Ishikawa (cell line): ENCODE results near the gene ISLR.

Experiments used
- CEBPB ChIP-seq: IDR thresholded peaks from 2 replicates; pipeline ENCODE4 v1.6.1; 2012
- CREB1 ChIP-seq: IDR thresholded peaks from 2 replicates; pipeline ENCODE4 v1.6.1; 2012; ENCODE audit warnings: low read depth
- EGR1 ChIP-seq: IDR thresholded peaks from 2 replicates; pipeline ENCODE4 v1.6.1; 2012
- EP300 ChIP-seq: IDR thresholded peaks from 2 replicates; pipeline ENCODE4 v1.6.1; 2012; ENCODE audit warnings: borderline replicate concordance
- FOXM1 ChIP-seq: IDR thresholded peaks from 2 replicates; pipeline ENCODE4 v1.6.1; 2012; ENCODE audit warnings: low read depth, borderline replicate concordance
- NFIC ChIP-seq: IDR thresholded peaks from 2 replicates; pipeline ENCODE4 v1.6.1; 2012
- RAD21 ChIP-seq: IDR thresholded peaks from 2 replicates; pipeline ENCODE4 v1.6.1; 2012; ENCODE audit warnings: low read depth
- TAF1 ChIP-seq: IDR thresholded peaks from 2 replicates; pipeline ENCODE4 v1.6.1; 2012; ENCODE audit warnings: low read depth, mild to moderate bottlenecking
- TCF12 ChIP-seq: IDR thresholded peaks from 2 replicates; pipeline ENCODE4 v1.6.1; 2012; ENCODE audit warnings: low read depth
- TEAD4 ChIP-seq: IDR thresholded peaks from 2 replicates; pipeline ENCODE4 v1.6.1; 2012
- USF1 ChIP-seq: IDR thresholded peaks from 2 replicates; pipeline ENCODE4 v1.6.1; 2012
- YY1 ChIP-seq: IDR thresholded peaks from 2 replicates; pipeline ENCODE4 v1.6.1; 2012; ENCODE audit warnings: low read depth
- ZBTB7A ChIP-seq: IDR thresholded peaks from 2 replicates; pipeline ENCODE4 v1.6.1; 2012; ENCODE audit warnings: low read depth
- TF ChIP-seq, protein P1 (sequence below): IDR thresholded peaks from 2 replicates; pipeline ENCODE4 v1.6.1; 2012; ENCODE audit warnings: low read depth, mild to moderate bottlenecking
- TF ChIP-seq, protein P2 (sequence below): IDR thresholded peaks from 2 replicates; pipeline ENCODE4 v1.6.1; 2012

The ISLR gene

DNA sequence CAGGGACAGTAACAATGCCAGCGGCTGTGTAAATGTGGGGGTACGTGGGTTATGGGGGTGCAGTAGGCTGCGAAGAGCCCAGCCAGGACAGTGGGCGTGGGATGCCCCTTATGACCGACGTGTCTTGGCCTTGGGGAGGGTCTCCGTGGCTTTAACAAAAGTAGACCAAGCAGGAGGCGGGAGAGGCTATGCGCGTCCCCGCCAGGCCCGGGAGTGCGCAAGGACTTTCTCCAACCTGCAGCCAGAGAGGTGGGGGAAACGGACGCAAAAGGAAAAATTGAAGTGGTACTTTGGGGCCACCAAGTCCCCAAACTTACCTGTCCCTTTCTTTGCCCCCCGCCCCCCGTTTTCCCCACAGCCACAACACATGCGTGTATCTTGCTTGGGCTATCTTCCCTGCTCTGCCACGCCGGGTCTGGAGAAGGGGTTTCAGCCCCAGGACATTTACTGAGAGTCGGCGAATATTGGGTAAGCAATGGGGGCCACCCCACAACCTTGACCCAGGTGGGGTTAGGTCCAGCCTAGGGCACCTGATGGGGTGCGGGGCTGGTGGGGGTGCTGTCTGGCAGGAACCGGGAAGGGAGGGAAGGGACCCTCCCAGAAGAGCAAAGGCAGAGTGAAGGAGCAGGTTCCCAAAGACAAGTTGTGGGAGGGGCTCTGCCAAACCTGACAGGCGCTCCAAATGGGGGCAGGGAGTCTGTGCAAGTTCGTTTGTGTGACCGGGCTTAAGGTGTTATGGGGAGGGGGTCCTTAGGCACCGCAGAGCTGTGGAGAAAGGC lies 42.5 kb upstream of the ISLR start:
- TF ChIP-seq CEBPB (no peak), EP300 (no peak), TCF12 (no peak), ZBTB7A (no peak), YY1 (no peak), USF1 (no peak), NFIC (no peak), CREB1 (no peak), TAF1 (no peak), RAD21 (no peak), EGR1 (no peak), TEAD4 (no peak), FOXM1 (no peak)
- TF ChIP-seq, protein P1, sequence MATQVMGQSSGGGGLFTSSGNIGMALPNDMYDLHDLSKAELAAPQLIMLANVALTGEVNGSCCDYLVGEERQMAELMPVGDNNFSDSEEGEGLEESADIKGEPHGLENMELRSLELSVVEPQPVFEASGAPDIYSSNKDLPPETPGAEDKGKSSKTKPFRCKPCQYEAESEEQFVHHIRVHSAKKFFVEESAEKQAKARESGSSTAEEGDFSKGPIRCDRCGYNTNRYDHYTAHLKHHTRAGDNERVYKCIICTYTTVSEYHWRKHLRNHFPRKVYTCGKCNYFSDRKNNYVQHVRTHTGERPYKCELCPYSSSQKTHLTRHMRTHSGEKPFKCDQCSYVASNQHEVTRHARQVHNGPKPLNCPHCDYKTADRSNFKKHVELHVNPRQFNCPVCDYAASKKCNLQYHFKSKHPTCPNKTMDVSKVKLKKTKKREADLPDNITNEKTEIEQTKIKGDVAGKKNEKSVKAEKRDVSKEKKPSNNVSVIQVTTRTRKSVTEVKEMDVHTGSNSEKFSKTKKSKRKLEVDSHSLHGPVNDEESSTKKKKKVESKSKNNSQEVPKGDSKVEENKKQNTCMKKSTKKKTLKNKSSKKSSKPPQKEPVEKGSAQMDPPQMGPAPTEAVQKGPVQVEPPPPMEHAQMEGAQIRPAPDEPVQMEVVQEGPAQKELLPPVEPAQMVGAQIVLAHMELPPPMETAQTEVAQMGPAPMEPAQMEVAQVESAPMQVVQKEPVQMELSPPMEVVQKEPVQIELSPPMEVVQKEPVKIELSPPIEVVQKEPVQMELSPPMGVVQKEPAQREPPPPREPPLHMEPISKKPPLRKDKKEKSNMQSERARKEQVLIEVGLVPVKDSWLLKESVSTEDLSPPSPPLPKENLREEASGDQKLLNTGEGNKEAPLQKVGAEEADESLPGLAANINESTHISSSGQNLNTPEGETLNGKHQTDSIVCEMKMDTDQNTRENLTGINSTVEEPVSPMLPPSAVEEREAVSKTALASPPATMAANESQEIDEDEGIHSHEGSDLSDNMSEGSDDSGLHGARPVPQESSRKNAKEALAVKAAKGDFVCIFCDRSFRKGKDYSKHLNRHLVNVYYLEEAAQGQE, result no peak
- TF ChIP-seq, protein P2, sequence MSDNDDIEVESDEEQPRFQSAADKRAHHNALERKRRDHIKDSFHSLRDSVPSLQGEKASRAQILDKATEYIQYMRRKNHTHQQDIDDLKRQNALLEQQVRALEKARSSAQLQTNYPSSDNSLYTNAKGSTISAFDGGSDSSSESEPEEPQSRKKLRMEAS, result no peak

GRCh38 chr15:74131628-74132413 lies 41.7 kb upstream of the ISLR start:
- TF ChIP-seq, protein P2, result no peak
- no peak for TF ChIP-seq CREB1
- TF ChIP-seq EGR1, result no peak
- no peak for TF ChIP-seq USF1
- no peak for TF ChIP-seq TEAD4
- TF ChIP-seq ZBTB7A, result no peak
- TF ChIP-seq EP300, result no peak
- TF ChIP-seq YY1, result no peak
- no peak for TF ChIP-seq CEBPB
- TF ChIP-seq RAD21, result no peak
- no peak for TF ChIP-seq NFIC
- no peak for TF ChIP-seq TCF12
- no peak for TF ChIP-seq TAF1
- no peak for TF ChIP-seq FOXM1
- TF ChIP-seq, protein P1, result no peak

DNA sequence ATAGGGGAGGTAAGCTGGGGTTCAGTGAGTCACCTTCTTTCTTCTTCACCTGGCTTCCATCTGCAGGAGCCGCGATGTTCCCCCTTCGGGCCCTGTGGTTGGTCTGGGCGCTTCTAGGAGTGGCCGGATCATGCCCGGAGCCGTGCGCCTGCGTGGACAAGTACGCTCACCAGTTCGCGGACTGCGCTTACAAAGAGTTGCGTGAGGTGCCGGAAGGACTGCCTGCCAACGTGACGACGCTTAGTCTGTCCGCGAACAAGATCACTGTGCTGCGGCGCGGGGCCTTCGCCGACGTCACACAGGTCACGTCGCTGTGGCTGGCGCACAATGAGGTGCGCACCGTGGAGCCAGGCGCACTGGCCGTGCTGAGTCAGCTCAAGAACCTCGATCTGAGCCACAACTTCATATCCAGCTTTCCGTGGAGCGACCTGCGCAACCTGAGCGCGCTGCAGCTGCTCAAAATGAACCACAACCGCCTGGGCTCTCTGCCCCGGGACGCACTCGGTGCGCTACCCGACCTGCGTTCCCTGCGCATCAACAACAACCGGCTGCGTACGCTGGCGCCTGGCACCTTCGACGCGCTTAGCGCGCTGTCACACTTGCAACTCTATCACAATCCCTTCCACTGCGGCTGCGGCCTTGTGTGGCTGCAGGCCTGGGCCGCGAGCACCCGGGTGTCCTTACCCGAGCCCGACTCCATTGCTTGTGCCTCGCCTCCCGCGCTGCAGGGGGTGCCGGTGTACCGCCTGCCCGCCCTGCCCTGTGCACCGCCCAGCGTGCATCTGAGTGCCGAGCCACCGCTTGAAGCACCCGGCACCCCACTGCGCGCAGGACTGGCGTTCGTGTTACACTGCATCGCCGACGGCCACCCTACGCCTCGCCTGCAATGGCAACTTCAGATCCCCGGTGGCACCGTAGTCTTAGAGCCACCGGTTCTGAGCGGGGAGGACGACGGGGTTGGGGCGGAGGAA lies 40.5 kb upstream of the ISLR start:
- TF ChIP-seq TCF12 (no peak), RAD21 (0 out of 2 replicates have a peak, but pooled peaks have one; percentile 6)

GRCh38 chr15:74133694-74134386 lies 39.7 kb upstream of the ISLR start:
- TF ChIP-seq RAD21 (no peak), NFIC (no peak), EGR1 (no peak), ZBTB7A (no peak)
